ENCODE data around the gene LDAF1. TPM values are rescaled to one million over a fixed set of nuclear protein-coding genes. Genes with fewer than 3 reads are reported as not detected.

Gene LDAF1
- total and polyA plus RNA-seq, 2 donors (not counting 1 experiment from before 2014, with no cell fraction given), result 11.3 to 21.1 TPM

DNA sequence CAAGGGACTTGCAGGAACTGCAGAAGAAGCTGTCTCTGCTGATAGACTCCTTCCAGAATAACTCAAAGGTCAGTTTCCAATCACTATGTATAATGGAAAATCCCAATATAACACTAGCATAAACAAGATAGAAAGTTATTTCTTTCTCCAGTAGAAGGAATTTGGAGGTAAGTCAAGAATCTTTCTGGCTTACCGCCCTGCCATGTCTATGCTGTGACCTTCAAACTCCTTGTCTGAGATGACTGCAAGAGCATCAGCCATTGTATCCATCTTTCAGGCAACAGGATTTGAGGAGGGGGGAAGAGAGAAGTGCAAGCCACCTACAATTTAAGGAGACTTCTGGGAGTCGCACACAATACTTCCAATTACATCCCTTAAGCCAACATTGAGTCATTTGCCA is 2.7 kb downstream of the LDAF1 start:
- Histone ChIP-seq H2AFZ (ENCODE audit: insufficient read depth, low read depth, low read length, poor library complexity, severe bottlenecking) (no peak overlapping the region), H3K79me2 (ENCODE audit: control insufficient read depth, insufficient read depth, low read length) (peaks cover 23% of the 10 kb centered on the region), H3K4me1 (ENCODE audit: control insufficient read depth in 2 of 2, insufficient read depth in 2 of 2, low read length in 2 of 2) (peaks cover 13 to 18% of the 10 kb centered on the region in 2 donors), H4K20me1 (ENCODE audit: control insufficient read depth, insufficient read depth, low read length, poor library complexity, severe bottlenecking) (no peaks in the 10 kb centered on the region), H3K27ac (ENCODE audit: low read length in 2 of 2) (no peak overlapping the region), H3K9ac (ENCODE audit: low read length) (no peak overlapping the region), H3K27me3 (replicated peaks in 1 of 4; ENCODE audit: control extremely low read depth in 1 of 4, control insufficient read depth in 3 of 4, insufficient read depth in 4 of 4, low read length in 3 of 4) (no peaks in the 10 kb centered on the region), H3K9me3 (ENCODE audit: control extremely low read depth in 1 of 3, control insufficient read depth in 2 of 3, insufficient read depth in 1 of 3, low read length in 2 of 3) (no peaks in the 10 kb centered on the region), H3K4me3 (ENCODE audit: control extremely low read depth in 1 of 5, extremely low read depth in 1 of 5, insufficient read depth in 1 of 5, low read depth in 2 of 5, low read length in 4 of 5) (no peak overlapping the region), H3K4me2 (replicated peaks; ENCODE audit: low read depth, low read length, poor library complexity, severe bottlenecking) (no peak overlapping the region), H3K36me3 (replicated peaks in 1 of 2; ENCODE audit: control extremely low read depth in 1 of 2, control insufficient read depth in 1 of 2, extremely low read depth in 1 of 2, insufficient read depth in 2 of 2, low read length in 1 of 2) (peaks cover 0 to 21% of the 10 kb centered on the region in 2 experiments)
- DNase-seq (no peak), ATAC-seq (ENCODE audit: low read depth) (no peak)
- H3K27ac Mint-ChIP-seq, result no peak overlapping the region
- H3K4me1 Mint-ChIP-seq, result peaks cover 22% of the 10 kb centered on the region
- TF ChIP-seq CTCF (IDR thresholded peaks at IDR 0.05) (no peak), EZH2 (IDR thresholded peaks at IDR 0.05; ENCODE audit: borderline replicate concordance, insufficient read depth, low read depth, low read length, poor library complexity, severe bottlenecking) (no peak)
- POLR2A ChIA-PET, result no interaction called here
- H3K9me3 Mint-ChIP-seq (ENCODE audit: insufficient read depth), result no peaks in the 10 kb centered on the region
- intact Hi-C loops (cut with micrococcal nuclease), result no loop called here
- CTCF ChIA-PET, result interaction anchor here (1.8 kb wide), 1 partner anchor 27 kb away, joined by 4 read pairs; no protein-coding TSS in a partner anchor
- H3K4me3 Mint-ChIP-seq, result no peak overlapping the region
- 100% methylated on average over 1 of the region's 2 CpGs for WGBS (ENCODE audit: insufficient coverage)
- H3K27me3 Mint-ChIP-seq, result no peaks in the 10 kb centered on the region

GRCh38 chr16:21162661-21163151 is 4.2 kb downstream of the LDAF1 start:
- POLR2A ChIA-PET, result no interaction called here
- no peaks in the 10 kb centered on the region for H3K27me3 ChIP-seq (replicated peaks in 1 of 4; ENCODE audit: control extremely low read depth in 1 of 4, control insufficient read depth in 3 of 4, insufficient read depth in 4 of 4, low read length in 3 of 4)
- peaks cover 23% of the 10 kb centered on the region for H3K79me2 ChIP-seq (ENCODE audit: control insufficient read depth, insufficient read depth, low read length)
- CTCF ChIA-PET, result interaction anchor here (1.2 kb wide), 1 partner anchor 25 kb away, joined by 3 read pairs; no protein-coding TSS in a partner anchor
- no peak overlapping the region for H3K27ac ChIP-seq (ENCODE audit: low read length in 2 of 2)
- no peak overlapping the region for H3K4me2 ChIP-seq (replicated peaks; ENCODE audit: low read depth, low read length, poor library complexity, severe bottlenecking)
- no peaks in the 10 kb centered on the region for H4K20me1 ChIP-seq (ENCODE audit: control insufficient read depth, insufficient read depth, low read length, poor library complexity, severe bottlenecking)
- no peak for DNase-seq
- intact Hi-C loops (cut with micrococcal nuclease), result no loop called here
- H3K4me1 ChIP-seq (ENCODE audit: control insufficient read depth in 2 of 2, insufficient read depth in 2 of 2, low read length in 2 of 2), result peaks cover 13 to 15% of the 10 kb centered on the region in 2 donors
- peaks cover 0 to 29% of the 10 kb centered on the region in 2 experiments for H3K36me3 ChIP-seq (replicated peaks in 1 of 2; ENCODE audit: control extremely low read depth in 1 of 2, control insufficient read depth in 1 of 2, extremely low read depth in 1 of 2, insufficient read depth in 2 of 2, low read length in 1 of 2)
- no peak overlapping the region for H3K4me3 ChIP-seq (ENCODE audit: control extremely low read depth in 1 of 5, extremely low read depth in 1 of 5, insufficient read depth in 1 of 5, low read depth in 2 of 5, low read length in 4 of 5)
- peaks cover 21% of the 10 kb centered on the region for H3K4me1 Mint-ChIP-seq
- no peaks in the 10 kb centered on the region for H3K9me3 ChIP-seq (ENCODE audit: control extremely low read depth in 1 of 3, control insufficient read depth in 2 of 3, insufficient read depth in 1 of 3, low read length in 2 of 3)
- no peaks in the 10 kb centered on the region for H3K27me3 Mint-ChIP-seq
- no peaks in the 10 kb centered on the region for H3K9me3 Mint-ChIP-seq (ENCODE audit: insufficient read depth)
- no peak overlapping the region for H3K9ac ChIP-seq (ENCODE audit: low read length)
- H2AFZ ChIP-seq (ENCODE audit: insufficient read depth, low read depth, low read length, poor library complexity, severe bottlenecking), result no peak overlapping the region
- TF ChIP-seq EZH2 (IDR thresholded peaks at IDR 0.05; ENCODE audit: borderline replicate concordance, insufficient read depth, low read depth, low read length, poor library complexity, severe bottlenecking), result no peak
- TF ChIP-seq CTCF (IDR thresholded peaks at IDR 0.05), result no peak
- no peak overlapping the region for H3K27ac Mint-ChIP-seq
- no peak overlapping the region for H3K4me3 Mint-ChIP-seq
- 100% methylated on average over 2 of the region's 7 CpGs for WGBS (ENCODE audit: insufficient coverage)
- no peak for ATAC-seq (ENCODE audit: low read depth)
